GM12878 (cell line): ENCODE results near the gene SIX3. TPM values are rescaled to one million over a fixed set of nuclear protein-coding genes. Genes with fewer than 3 reads are reported as not detected.

Experiments
- ATAC-seq: fragments of 200-7000 bp; cut with Tn5 transposase; 3 replicates; pipeline ENCODE4 v1.9.1; 2020; ENCODE audit warnings: mild to moderate bottlenecking, moderate library complexity
- BruUV-seq: library from RNA; stranded (reverse); fragments of 400-500 nt; replicated peaks from 2 replicates; lab custom pipeline; 2021; lab: Mats Ljungman, UMichigan
- CTCF ChIA-PET: fragments of 300-600 bp; sonication (Branson Sonifier 250); formaldehyde crosslinking; extraction: SDS; loops from one replicate; lab custom pipeline; 2021; ENCODE audit warnings: inconsistent platforms; lab: Yijun Ruan, JAX
- POLR2A ChIA-PET: fragments of 350-600 bp; formaldehyde crosslinking; extraction: SDS; loops from one replicate; lab custom pipeline; 2021; ENCODE audit warnings: inconsistent platforms; lab: Charles Lee
- RAD21 ChIA-PET: fragments of 300-600 bp; sonication (Branson Sonifier 250); formaldehyde crosslinking; loops from one replicate; lab custom pipeline; 2023; ENCODE audit warnings: antibody characterized with exemption; ENCODE audit not compliant: unreplicated experiment; lab: Charles Lee
- SMC1A ChIA-PET: fragments of 300-600 bp; sonication (Branson Sonifier 250); formaldehyde crosslinking; loops from one replicate; lab custom pipeline; 2023; ENCODE audit not compliant: unreplicated experiment, uncharacterized antibody; lab: Charles Lee
- DNase-seq: peaks from one replicate; pipeline ENCODE4 v3.0.0-alpha.2; 2011; ENCODE audit warnings: low read depth, low spot score
- FAIRE-seq: peaks from 3 replicates; lab custom pipeline; 2011; peaks lifted over from hg19 to GRCh38; lab: Jason Lieb, UNC
- H2AFZ ChIP-seq: 2 replicates; pipeline ENCODE4 v1.6.0; 2011; ENCODE audit warnings: low read depth, low read length, control low read depth; ENCODE audit not compliant: control insufficient read depth
- H3K27ac ChIP-seq: 2 replicates; pipeline ENCODE4 v1.5.1; 2011; ENCODE audit warnings: control low read depth; ENCODE audit not compliant: control insufficient read depth, insufficient read depth
- H3K27me3 ChIP-seq, 2 experiments: replicated peaks in 1 of 2; 2 replicates each; pipeline versions ENCODE4 v1.6.0 to v1.6.1; 2011; ENCODE audit warnings: low read length in 1 of 2; ENCODE audit not compliant: control insufficient read depth in 2 of 2, insufficient read depth in 2 of 2
- H3K36me3 ChIP-seq, 2 experiments: 2 replicates each; pipeline ENCODE4 v1.5.1; 2011; ENCODE audit warnings: low read length in 1 of 2; ENCODE audit not compliant: control insufficient read depth in 2 of 2, insufficient read depth in 2 of 2
- H3K4me1 ChIP-seq: 2 replicates; pipeline ENCODE4 v1.6.1; 2011; ENCODE audit warnings: mild to moderate bottlenecking, low read length, moderate library complexity, mixed read lengths; ENCODE audit not compliant: control insufficient read depth, insufficient read depth
- H3K4me2 ChIP-seq: 2 replicates; pipeline ENCODE4 v1.6.0; 2011; ENCODE audit warnings: control low read depth; ENCODE audit not compliant: control insufficient read depth, insufficient read depth
- H3K4me3 ChIP-seq: fragments of 200-600 bp; sonication (generic); 2 replicates; pipeline ENCODE4 v1.5.1; 2016
- H3K79me2 ChIP-seq: 2 replicates; pipeline ENCODE4 v1.6.0; 2011; ENCODE audit warnings: low read length; ENCODE audit not compliant: control insufficient read depth, insufficient read depth
- H3K9ac ChIP-seq: 2 replicates; pipeline ENCODE4 v1.8.0; 2011; ENCODE audit warnings: low read length, control low read depth, mixed read lengths; ENCODE audit not compliant: control insufficient read depth, insufficient read depth
- H3K9me3 ChIP-seq: replicated peaks from 3 replicates; pipeline ENCODE4 v1.5.1; 2011; ENCODE audit warnings: mild to moderate bottlenecking, low read length; ENCODE audit not compliant: control insufficient read depth, insufficient read depth
- H4K20me1 ChIP-seq: 2 replicates; pipeline ENCODE4 v1.6.0; 2011; ENCODE audit not compliant: control insufficient read depth, insufficient read depth
- BACH1 ChIP-seq: fragments of 450-650 bp; IDR thresholded peaks from 2 replicates; pipeline ENCODE4 v1.6.1; 2017; ENCODE audit warnings: mild to moderate bottlenecking, borderline replicate concordance
- CBFB ChIP-seq: IDR thresholded peaks from 2 replicates; pipeline ENCODE4 v1.6.1; 2016; ENCODE audit warnings: antibody characterized with exemption, low read depth
- CEBPB ChIP-seq, 2 experiments: fragments of 150-350 bp in 1 of 2; IDR thresholded peaks; 2 replicates each; pipeline ENCODE4 v1.6.1; 2012 to 2014; ENCODE audit warnings: low read depth in 2 of 2, low read length in 2 of 2, borderline replicate concordance in 1 of 2, inconsistent platforms in 1 of 2
- CHD2 ChIP-seq: IDR thresholded peaks from 2 replicates; pipeline ENCODE4 v1.6.1; 2011; ENCODE audit warnings: low read depth, low read length, improper control_type of control experiment, borderline replicate concordance
- CREB1 ChIP-seq: IDR thresholded peaks from 2 replicates; pipeline ENCODE4 v1.6.1; 2012; ENCODE audit warnings: low read depth, mild to moderate bottlenecking, inconsistent platforms
- CUX1 ChIP-seq: IDR thresholded peaks from 2 replicates; pipeline ENCODE4 v1.6.1; 2012; ENCODE audit warnings: improper control_type of control experiment, low read depth, low read length; ENCODE audit not compliant: insufficient replicate concordance
- E2F8 ChIP-seq: fragments of 450-650 bp; IDR thresholded peaks from 2 replicates; pipeline ENCODE4 v1.6.1; 2018; ENCODE audit warnings: mild to moderate bottlenecking, low read depth, moderate library complexity; ENCODE audit not compliant: partially characterized antibody
- EED ChIP-seq: sonication (generic); IDR thresholded peaks from 2 replicates; pipeline ENCODE4 v1.6.1; 2016; ENCODE audit warnings: antibody characterized with exemption, low read depth
- MXI1 ChIP-seq: fragments of 150-350 bp; IDR thresholded peaks from 2 replicates; pipeline ENCODE4 v1.6.1; 2011; ENCODE audit warnings: low read depth, mild to moderate bottlenecking, inconsistent platforms, low read length, improper control_type of control experiment
- PAX5 ChIP-seq: IDR thresholded peaks from 2 replicates; pipeline ENCODE4 v1.6.1; 2011; ENCODE audit warnings: low read depth, low read length, borderline replicate concordance
- PBX3 ChIP-seq: IDR thresholded peaks from 2 replicates; pipeline ENCODE4 v1.6.1; 2011; ENCODE audit warnings: mild to moderate bottlenecking, low read depth, low read length, moderate library complexity; ENCODE audit not compliant: insufficient replicate concordance
- STAT1 ChIP-seq: fragments of 450-650 bp; conservative IDR thresholded peaks from 2 replicates; pipeline ENCODE4 v1.6.1; 2014; ENCODE audit warnings: antibody characterized with exemption, mild to moderate bottlenecking
- TBL1XR1 ChIP-seq: IDR thresholded peaks from 2 replicates; pipeline ENCODE4 v1.6.1; 2012; ENCODE audit warnings: low read depth, low read length, improper control_type of control experiment
- WRNIP1 ChIP-seq: IDR thresholded peaks from 2 replicates; pipeline ENCODE4 v1.6.1; 2011; ENCODE audit warnings: low read depth, low read length, improper control_type of control experiment, borderline replicate concordance
- ZBED1 ChIP-seq: IDR thresholded peaks from 2 replicates; pipeline ENCODE4 v1.6.1; 2016; ENCODE audit warnings: borderline replicate concordance
- ZNF274 ChIP-seq: IDR thresholded peaks from one replicate; pipeline ENCODE4 v1.8.0; 2011; ENCODE audit not compliant: insufficient read length, insufficient read depth
- ZSCAN29 ChIP-seq: fragments of 450-650 bp; IDR thresholded peaks from 2 replicates; pipeline ENCODE4 v1.6.1; 2017; ENCODE audit warnings: mild to moderate bottlenecking, moderate library complexity
- WGBS: methylation state at CpG from one replicate; pipeline ENCODE4 v1.1.6; 2016; ENCODE audit warnings: low lambda C conversion rate; ENCODE audit not compliant: insufficient replicate concordance, insufficient coverage; ENCODE audit errors: missing lambda C conversion rate; 5-methylcytosine and 5-hydroxymethylcytosine counted together
- in situ Hi-C: fragments of 300-500 bp; cut with MboI; formaldehyde crosslinking; loops from 9 replicates; pipeline ENCODE4 v1.14.3; 2018; ENCODE audit warnings: mixed read lengths
- intact Hi-C: fragments of 100-400 bp; cut with micrococcal nuclease; formaldehyde crosslinking; loops from one replicate; pipeline ENCODE4 v1.14.2; 2022; ENCODE audit not compliant: unreplicated experiment
- polyA plus RNA-seq, 11 experiments: library from polyadenylated mRNA; depleted of rRNA in 4 of 11; unstranded in 6 of 11; stranded (reverse) in 5 of 11; fragments of >200 nt; fragmentation: Nextera tagmentation in 4 of 11; fragmentation: Illumina TruSeq in 1 of 11; extraction: Ambion mirVana in 4 of 11; extraction: Trizol in 1 of 11; gene quantifications; 1 replicate in 1 of 11; 2 replicates in 10 of 11; pipeline versions ENCODE4 v1.2.1 to v1.2.3, GENCODE V29; 2011 to 2016; ENCODE audit warnings: inconsistent platforms in 2 of 11, missing spikeins in 2 of 11, low read depth in 1 of 11
- total RNA-seq, 4 experiments: library from RNA; depleted of rRNA in 3 of 4; stranded (reverse); fragments of >200 nt in 3 of 4; fragmentation: Illumina TruSeq in 1 of 4; extraction: Trizol in 1 of 4; gene quantifications; 2 replicates each; pipeline versions ENCODE4 v1.2.1 to v1.2.3, GENCODE V29; 2013 to 2021

The SIX3 gene
- total and polyA plus RNA-seq, 10 of the 15 experiments (the other 5 are each of a cell fraction or from before 2014, with no cell fraction given) = 0.05 to 0.42 (median 0.13) TPM; not detected in 4

GRCh38 chr2:44912660-44913059, 28.8 kb upstream of the SIX3 start:
- ChIA-PET CTCF (no interaction called here), POLR2A (no interaction called here), RAD21 (interaction anchor here (0.6 kb wide), 1 partner anchor 45 kb away, joined by 4 read pairs; no protein-coding TSS in a partner anchor), SMC1A (no interaction called here)
- DNase-seq (no peak), ATAC-seq (no peak), FAIRE-seq (no peak)
- no peak overlapping the region for H3K9ac ChIP-seq
- no peak overlapping the region for H3K4me2 ChIP-seq
- in situ Hi-C loops (no loop called here), intact Hi-C loops (no loop called here)
- H3K79me2 ChIP-seq = no peaks in the 10 kb centered on the region
- no peak overlapping the region for H3K27ac ChIP-seq
- no peaks in the 10 kb centered on the region for H4K20me1 ChIP-seq
- H3K27me3 ChIP-seq = no peaks in the 10 kb centered on the region
- WGBS = 43% methylated on average over 5 of the region's 5 CpGs
- no TSS peak for BruUV-seq
- no peaks in the 10 kb centered on the region for H3K36me3 ChIP-seq
- H3K4me3 ChIP-seq = no peak overlapping the region
- TF ChIP-seq BACH1 (no peak), CHD2 (no peak), EED (no peak), ZSCAN29 (no peak), TBL1XR1 (no peak), E2F8 (no peak), CREB1 (no peak), WRNIP1 (no peak), CBFB (no peak), PAX5 (no peak), CEBPB (IDR thresholded peaks at IDR 0.05; ENCODE audit: borderline replicate concordance in 1 of 2, low read depth in 2 of 2, low read length in 2 of 2) (no peak), CUX1 (no peak), ZNF274 (no peak), ZBED1 (no peak), STAT1 (no peak), PBX3 (no peak), MXI1 (no peak)
- no peaks in the 10 kb centered on the region for H3K4me1 ChIP-seq
- H3K9me3 ChIP-seq = no peaks in the 10 kb centered on the region; the same call in 2 of the 3 replicates
- H2AFZ ChIP-seq = no peak overlapping the region
